Measurements from ENCODE around the gene ZNF385B.

- TF ChIP-seq CTCF (IDR thresholded peaks at IDR 0.05): no peak
- TF ChIP-seq POLR2A (IDR thresholded peaks at IDR 0.05): no peak
Measured at GRCh38 chr2:179558010-179558934, 303.1 kb downstream of the ZNF385B start.

All from Peyer's patch (tissue), 4 donors.